Activated CD8-positive, alpha-beta memory T cell treated with anti-CD3 and anti-CD28 coated beads, Interleukin-2, amount 50 U/mL, for 1 hour (primary cell): ENCODE results near the gene RASD1.
"Not testable (repeated sequence)": the region's sequence is repeated elsewhere in the genome, so short reads cannot be mapped to it uniquely, and the experiment has no call there.

ENCODE experiments used
- DNase-seq: peaks from one replicate; pipeline ENCODE4 v3.0.0-alpha.2; 2020; ENCODE audit errors: extremely low read depth

The RASD1 gene

GRCh38 chr17:17497065-17497844 lies 1.1 kb upstream of the RASD1 start:
- DNase-seq: no peak

GRCh38 chr17:17495536-17496188 lies 533 bp downstream of the RASD1 start:
- DNase-seq: no peak

DNA sequence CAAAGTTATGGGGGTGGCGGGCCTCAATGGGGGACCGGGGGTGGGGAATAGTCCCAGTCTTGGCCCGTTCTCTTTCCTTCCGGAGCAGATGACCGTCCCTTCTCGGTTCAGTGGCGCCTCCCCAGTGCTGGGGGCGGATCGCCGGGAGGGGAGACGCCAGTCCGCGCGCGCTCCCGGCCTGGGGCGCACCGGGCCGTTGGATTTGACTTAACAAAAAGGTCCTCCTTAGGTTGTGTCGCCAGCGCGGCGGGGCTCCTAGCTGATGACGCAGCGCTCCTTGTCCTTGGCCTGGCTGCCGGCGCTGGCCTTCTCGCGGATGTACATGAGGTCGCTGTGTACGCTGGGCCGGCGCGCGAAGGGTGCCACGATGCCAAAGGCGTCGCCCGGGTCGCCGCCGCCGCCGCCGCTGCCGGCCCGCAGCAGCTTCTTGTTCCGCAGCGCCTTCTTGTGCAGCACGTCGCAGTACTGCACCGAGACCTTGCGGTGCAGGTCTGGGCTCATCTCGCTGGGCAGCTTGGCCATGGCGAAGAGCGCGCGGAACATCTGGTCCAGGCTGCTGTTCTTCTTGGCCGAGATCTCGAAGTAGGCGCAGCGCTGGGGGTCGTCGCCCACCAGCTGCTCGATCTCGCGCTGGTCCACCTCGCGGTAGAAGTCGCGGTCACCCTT lies 1.2 kb downstream of the RASD1 start:
- DNase-seq: no peak

DNA sequence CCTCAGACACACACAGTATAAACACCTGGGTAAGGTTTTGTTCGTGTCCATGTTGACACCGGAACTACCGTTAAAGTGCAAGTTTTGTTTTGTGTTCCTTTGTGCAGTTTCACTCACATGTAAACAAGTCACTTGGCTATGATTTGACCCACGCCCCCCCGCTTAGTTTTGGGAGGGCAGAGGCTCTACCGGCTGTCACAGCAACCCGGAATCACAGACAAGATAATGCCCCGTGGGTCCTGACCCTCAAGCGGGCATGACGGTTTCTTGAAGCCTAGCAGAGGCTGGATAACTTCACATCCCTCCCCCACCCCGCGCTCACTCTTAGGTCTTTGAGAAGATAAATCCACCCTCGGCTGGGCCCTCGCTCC lies 1.7 kb downstream of the RASD1 start:
- no peak for DNase-seq

- DNase-seq: no peak
These were observed 2.2 kb downstream of the RASD1 start for GRCh38 chr17:17493986-17494466.

DNA sequence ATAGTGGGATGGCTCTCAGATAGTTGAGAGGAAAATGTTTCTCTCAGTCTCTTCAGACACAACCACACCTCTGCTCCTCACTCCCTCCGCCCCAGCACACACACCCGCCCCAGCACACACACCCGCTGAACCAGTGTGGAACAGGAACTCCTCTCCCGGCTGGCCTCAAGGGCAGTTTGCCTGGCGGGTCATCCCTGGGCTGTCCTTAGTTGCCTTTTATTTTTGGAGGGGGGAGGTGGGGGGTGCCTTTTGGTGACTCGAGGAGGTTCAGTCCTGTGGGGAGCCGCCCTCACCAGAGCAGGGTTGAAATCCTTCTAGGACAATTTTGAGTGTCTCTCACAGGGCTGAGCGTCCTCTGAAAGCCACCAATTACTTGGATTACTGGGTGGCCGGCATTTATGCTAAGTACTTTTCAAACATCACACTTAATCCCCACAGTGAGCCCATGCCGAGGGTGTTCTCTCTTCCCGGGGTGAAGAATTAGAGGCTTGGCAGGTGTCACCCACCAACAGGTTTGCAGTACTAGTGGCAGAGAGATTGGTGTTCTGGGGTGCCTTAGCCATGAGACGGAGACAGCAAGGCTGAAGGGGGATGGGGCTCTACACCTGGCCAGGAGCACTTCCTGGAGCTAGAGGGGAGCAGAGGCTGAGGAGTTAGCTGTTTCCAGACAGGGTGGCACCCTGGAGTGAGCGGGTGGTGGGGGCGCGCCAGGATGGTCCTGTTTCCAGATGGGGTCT lies 2.8 kb downstream of the RASD1 start:
- no peak for DNase-seq

DNA sequence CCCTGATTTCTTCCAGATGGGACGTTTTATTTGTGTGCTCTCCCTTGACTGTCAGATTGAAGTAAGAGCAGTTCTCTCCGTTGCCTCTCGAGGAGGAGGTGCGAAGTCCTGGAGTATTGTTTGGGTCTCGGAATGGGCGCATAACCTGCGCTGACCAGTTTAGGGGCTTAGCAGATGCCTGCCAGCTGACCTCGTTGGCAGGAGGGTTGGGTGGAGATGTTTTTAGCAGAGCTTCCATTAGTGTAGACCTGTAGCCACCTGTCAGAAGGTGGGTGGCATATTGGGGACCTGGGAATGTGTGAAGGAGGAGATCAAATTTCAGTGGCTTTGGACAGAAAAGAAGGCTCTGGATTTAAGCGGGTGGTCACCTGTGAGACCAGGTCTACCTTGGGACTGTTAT lies 3.6 kb downstream of the RASD1 start:
- DNase-seq: no peak

DNA sequence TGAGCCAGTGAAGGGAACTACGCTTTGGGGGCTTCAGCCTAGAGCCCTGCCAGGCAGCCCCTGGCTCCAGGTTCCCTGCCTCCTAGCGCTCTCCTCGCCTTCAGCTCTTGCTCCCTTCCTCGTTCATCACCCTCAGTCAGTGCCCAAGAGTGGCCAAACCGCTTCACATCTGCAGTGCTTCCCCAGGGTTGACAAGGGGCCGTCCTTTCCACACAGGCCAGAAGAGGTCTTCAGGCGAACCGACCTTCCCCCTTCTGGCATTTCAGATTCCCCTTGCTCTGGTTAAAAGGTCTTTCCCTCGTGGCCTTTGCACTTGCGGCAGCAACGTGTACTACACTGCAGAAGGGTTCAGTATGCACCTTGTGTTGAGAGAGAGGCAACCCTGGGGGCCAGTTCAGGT lies 4.1 kb downstream of the RASD1 start:
- DNase-seq: no peak

DNA sequence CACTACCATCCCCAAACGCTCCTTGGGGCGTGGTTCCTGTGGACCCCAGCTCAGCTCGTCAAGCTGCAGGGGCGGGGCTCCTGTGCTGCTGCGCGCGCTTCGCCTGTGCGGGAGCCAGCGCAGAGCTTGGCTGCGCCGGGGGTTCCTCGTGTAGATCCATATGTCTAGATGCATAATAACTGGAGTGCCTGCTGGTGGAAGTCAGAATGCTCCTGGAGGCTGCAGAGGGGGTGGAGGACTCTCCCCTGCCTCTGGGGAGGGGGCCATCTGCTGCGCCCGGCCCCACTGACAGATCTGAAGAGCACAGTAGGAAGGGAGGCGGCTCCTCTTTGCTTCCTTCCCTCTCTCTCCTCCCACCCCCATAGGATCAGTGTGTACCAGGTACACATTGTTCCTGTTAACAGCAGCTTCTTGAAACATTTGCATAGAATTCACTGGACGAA lies 4.6 kb downstream of the RASD1 start:
- no peak for DNase-seq

DNA sequence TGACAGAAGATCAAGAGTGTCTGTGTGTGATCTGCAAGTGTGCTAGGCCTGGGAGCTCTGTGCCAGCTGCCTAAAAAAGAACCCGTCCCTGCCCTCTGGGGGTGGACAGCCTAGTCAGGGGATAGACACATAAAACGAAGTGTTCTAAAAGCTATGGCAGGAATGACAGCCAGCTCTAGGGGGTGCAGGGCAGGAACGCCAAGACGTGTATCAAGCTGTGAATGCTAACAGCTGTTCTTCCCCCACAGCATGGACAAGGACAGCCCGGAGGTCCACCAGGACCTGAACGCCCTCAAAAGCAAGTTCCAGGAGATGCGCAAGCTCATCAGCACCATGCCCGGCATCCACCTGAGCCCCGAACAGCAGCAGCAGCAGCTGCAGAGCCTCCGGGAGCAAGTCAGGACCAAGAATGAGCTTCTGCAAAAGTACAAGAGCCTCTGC lies 5.1 kb downstream of the RASD1 start:
- no peak for DNase-seq

DNA sequence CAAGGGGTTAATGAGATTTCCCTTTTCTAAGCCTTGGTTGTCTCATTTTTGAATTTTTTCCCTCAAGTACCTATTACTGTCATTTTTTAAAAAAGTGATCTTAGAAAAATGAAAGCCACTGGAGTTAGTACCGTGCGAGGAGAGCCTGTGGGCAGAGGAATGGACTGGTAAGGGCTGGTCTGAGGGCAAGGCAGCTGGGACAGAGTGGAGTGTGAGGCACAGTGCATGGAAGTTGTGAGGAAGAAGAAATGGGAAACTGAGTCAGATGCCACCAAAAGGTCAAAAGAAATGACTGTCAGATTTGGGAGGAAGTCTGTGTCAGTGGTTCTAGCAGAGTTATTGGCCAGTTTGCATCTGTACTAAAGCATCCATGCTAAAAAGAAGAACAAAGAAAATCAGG lies 8.2 kb downstream of the RASD1 start:
- DNase-seq: no peak

DNA sequence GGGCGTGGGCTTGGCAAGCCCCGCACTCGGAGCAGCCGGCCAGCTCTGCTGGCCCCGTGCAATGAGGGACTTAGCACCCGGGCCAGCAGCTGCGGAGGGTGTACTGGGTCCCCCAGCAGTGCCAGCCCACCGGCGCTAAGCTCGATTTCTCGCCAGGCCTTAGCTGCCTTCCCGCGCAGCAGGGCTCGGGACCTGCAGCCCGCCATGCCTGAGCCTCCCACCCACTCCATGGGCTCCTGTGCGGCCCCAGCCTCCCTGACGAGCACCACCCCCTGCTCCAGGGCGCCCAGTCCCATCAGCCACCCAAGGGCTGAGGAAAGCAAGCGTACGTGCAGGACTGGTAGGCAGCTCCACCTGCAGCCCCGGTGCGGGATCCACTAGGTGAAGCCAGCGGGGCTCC lies 9.8 kb downstream of the RASD1 start:
- DNase-seq: not testable (repeated sequence)

GRCh38 chr17:17485420-17485819 lies 10.8 kb downstream of the RASD1 start:
- DNase-seq: no peak

- no peak for DNase-seq
These were observed 11.7 kb downstream of the RASD1 start for GRCh38 chr17:17484451-17484899.

GRCh38 chr17:17481860-17482259 lies 14.3 kb downstream of the RASD1 start:
- DNase-seq: no peak

- DNase-seq: no peak
These were observed 15.5 kb downstream of the RASD1 start for GRCh38 chr17:17480593-17481148.

GRCh38 chr17:17479209-17479608 lies 17.0 kb downstream of the RASD1 start:
- DNase-seq: no peak

- peak; percentile 87 for DNase-seq
These were observed 19.2 kb downstream of the RASD1 start, which contains the start of gene MED9 for GRCh38 chr17:17476865-17477467. TSS of gene MED9 (plus strand) at chr17:17477000. CDS start at chr17:17477042, 42 bp downstream.

DNA sequence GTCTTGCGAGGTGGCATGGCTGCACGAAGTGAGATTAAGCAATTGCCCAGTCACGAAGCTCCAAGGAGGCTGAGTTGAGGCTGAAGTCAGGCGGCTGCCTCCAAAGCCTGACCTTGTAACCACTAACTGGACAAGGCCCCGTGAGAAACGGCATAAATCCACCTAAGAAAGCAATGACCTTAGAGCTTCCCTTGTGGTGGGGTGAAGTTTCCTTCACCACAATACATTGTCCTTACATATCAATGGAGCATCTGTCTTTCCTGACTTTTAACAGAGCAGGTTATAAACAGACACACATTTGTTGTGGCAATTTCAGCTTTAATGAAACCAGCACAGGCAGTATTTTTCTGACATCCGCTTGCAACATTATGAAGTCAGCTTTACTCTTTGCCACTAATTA lies 21.9 kb downstream of the RASD1 start:
- no peak for DNase-seq

GRCh38 chr17:17472333-17472920 lies 23.8 kb downstream of the RASD1 start:
- DNase-seq: no peak

DNA sequence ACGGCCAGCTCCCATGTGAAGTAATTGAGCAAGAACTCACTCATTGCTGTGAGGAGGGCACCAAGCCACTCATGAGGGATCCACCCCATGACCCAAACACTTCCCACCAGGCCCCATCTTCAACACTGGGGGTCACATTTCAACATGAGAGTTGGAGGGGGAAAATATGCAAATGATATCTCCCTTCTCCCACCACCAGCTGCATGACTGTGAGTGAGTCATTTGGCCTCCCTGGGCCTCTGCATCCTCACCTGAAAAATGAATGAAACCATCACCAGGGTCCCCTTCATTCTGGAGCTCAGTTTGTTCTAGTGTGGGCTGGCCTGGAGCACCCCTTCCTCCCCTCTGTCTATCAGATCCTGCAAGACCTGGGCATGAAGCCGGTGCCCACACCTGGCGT lies 26.2 kb downstream of the RASD1 start:
- DNase-seq: no peak
